B cell (primary cell): ENCODE data around the gene FBN2. TPM values are rescaled to one million over a fixed set of nuclear protein-coding genes. Genes with fewer than 3 reads are reported as not detected.

Experiments used
- ATAC-seq: fragments of 200-7000 bp; cut with Tn5 transposase; one replicate; pipeline ENCODE4 v1.10.0; 2021; ENCODE audit warnings: low read depth, mild to moderate bottlenecking, moderate number of reproducible peaks, moderate library complexity
- CTCF ChIA-PET: fragments of 350-600 bp; sonication (Branson Sonifier 250); formaldehyde crosslinking; loops from one replicate; lab custom pipeline; 2021; ENCODE audit warnings: antibody characterized with exemption, inconsistent platforms; lab: Charles Lee
- POLR2A ChIA-PET: fragments of 350-600 bp; sonication (Branson Sonifier 250); formaldehyde crosslinking; loops from one replicate; lab custom pipeline; 2021; ENCODE audit warnings: antibody characterized with exemption; lab: Charles Lee
- DNase-seq: peaks from one replicate; pipeline ENCODE4 v3.0.0; 2013
- H2AFZ ChIP-seq: 2 replicates; pipeline ENCODE4 v1.6.1; 2012; ENCODE audit warnings: mild to moderate bottlenecking, low read depth, low read length; ENCODE audit not compliant: insufficient read depth, poor library complexity, severe bottlenecking
- H3K27ac ChIP-seq, 2 donors: 1 replicate in 1 of 2; 2 replicates in 1 of 2; pipeline ENCODE4 v1.5.1; 2012 to 2013; ENCODE audit warnings: low read length in 2 of 2, mild to moderate bottlenecking in 2 of 2, moderate library complexity in 1 of 2
- H3K27me3 ChIP-seq, 4 experiments: fragments of 200-600 bp in 1 of 4; sonication (generic) in 1 of 4; replicated peaks in 1 of 4; 1 replicate in 2 of 4; 2 replicates in 2 of 4; pipeline versions ENCODE4 v1.6.1 to v1.7.0; 2013 to 2016; ENCODE audit warnings: low read length in 3 of 4, mild to moderate bottlenecking in 2 of 4, mixed read lengths in 1 of 4, moderate library complexity in 1 of 4; ENCODE audit not compliant: insufficient read depth in 4 of 4, control insufficient read depth in 3 of 4; ENCODE audit errors: control extremely low read depth in 1 of 4
- H3K36me3 ChIP-seq, 2 experiments: replicated peaks in 1 of 2; 1 replicate in 1 of 2; 2 replicates in 1 of 2; pipeline versions ENCODE4 v1.6.1 to v1.7.1; 2013; ENCODE audit warnings: low read length in 1 of 2; ENCODE audit not compliant: insufficient read depth in 2 of 2, control insufficient read depth in 1 of 2; ENCODE audit errors: control extremely low read depth in 1 of 2, extremely low read depth in 1 of 2
- H3K4me1 ChIP-seq, 2 donors: fragments of 200-600 bp in 1 of 2; sonication (generic) in 1 of 2; 1 replicate in 1 of 2; 2 replicates in 1 of 2; pipeline versions ENCODE4 v1.5.1 to v1.6.1; 2013 to 2017; ENCODE audit warnings: low read length in 2 of 2; ENCODE audit not compliant: control insufficient read depth in 2 of 2, insufficient read depth in 2 of 2
- H3K4me2 ChIP-seq: replicated peaks from 2 replicates; pipeline ENCODE3; 2012; ENCODE audit warnings: mild to moderate bottlenecking, low read depth, low read length; ENCODE audit not compliant: poor library complexity, severe bottlenecking
- H3K4me3 ChIP-seq, 5 experiments: fragments of 200-600 bp in 1 of 5; sonication (generic) in 1 of 5; 1 replicate in 3 of 5; 2 replicates in 2 of 5; pipeline versions ENCODE4 v1.5.1 to v1.7.0; 2011 to 2016; ENCODE audit warnings: low read length in 4 of 5, mild to moderate bottlenecking in 4 of 5, low read depth in 2 of 5, control low read depth in 1 of 5, moderate library complexity in 1 of 5; ENCODE audit not compliant: insufficient read depth in 1 of 5; ENCODE audit errors: control extremely low read depth in 1 of 5, extremely low read depth in 1 of 5
- H3K79me2 ChIP-seq: fragments of 200-600 bp; sonication (generic); one replicate; pipeline ENCODE4 v1.6.0; 2016; ENCODE audit warnings: low read length; ENCODE audit not compliant: control insufficient read depth, insufficient read depth
- H3K9ac ChIP-seq: fragments of 200-600 bp; sonication (generic); 2 replicates; pipeline ENCODE4 v1.6.1; 2017; ENCODE audit warnings: mild to moderate bottlenecking, low read length, moderate library complexity
- H3K9me3 ChIP-seq, 3 donors: one replicate each; pipeline versions ENCODE4 v1.6.1 to v1.7.1; 2013; ENCODE audit warnings: low read length in 2 of 3; ENCODE audit not compliant: control insufficient read depth in 2 of 3, insufficient read depth in 1 of 3; ENCODE audit errors: control extremely low read depth in 1 of 3
- H4K20me1 ChIP-seq: 2 replicates; pipeline ENCODE4 v1.6.0; 2012; ENCODE audit warnings: mild to moderate bottlenecking, low read length; ENCODE audit not compliant: insufficient read depth, control insufficient read depth, poor library complexity, severe bottlenecking
- H3K27ac Mint-ChIP-seq: one replicate; pipeline ENCODE4 v1.8.0; 2021; ENCODE audit warnings: mixed read lengths
- H3K27me3 Mint-ChIP-seq: one replicate; pipeline ENCODE4 v1.8.0; 2021; ENCODE audit warnings: mixed read lengths
- H3K4me1 Mint-ChIP-seq: one replicate; pipeline ENCODE4 v1.8.0; 2021; ENCODE audit warnings: mixed read lengths
- H3K4me3 Mint-ChIP-seq: one replicate; pipeline ENCODE4 v1.8.0; 2021; ENCODE audit warnings: mixed read lengths
- H3K9me3 Mint-ChIP-seq: one replicate; pipeline ENCODE4 v1.8.0; 2022; ENCODE audit warnings: mixed read lengths; ENCODE audit not compliant: insufficient read depth
- CTCF ChIP-seq: fragments of 200-600 bp; IDR thresholded peaks from one replicate; pipeline ENCODE4 v1.8.0; 2022; ENCODE audit warnings: antibody characterized with exemption, mild to moderate bottlenecking
- EZH2 ChIP-seq: IDR thresholded peaks from 2 replicates; pipeline ENCODE4 v1.6.1; 2012; ENCODE audit warnings: borderline replicate concordance, low read depth, mild to moderate bottlenecking, moderate library complexity, low read length; ENCODE audit not compliant: insufficient read depth, poor library complexity, severe bottlenecking
- WGBS: methylation state at CpG from one replicate; pipeline ENCODE4 v1.1.5; 2013; ENCODE audit warnings: missing lambda C conversion rate; ENCODE audit not compliant: insufficient coverage; 5-methylcytosine and 5-hydroxymethylcytosine counted together
- intact Hi-C: fragments of 100-400 bp; cut with micrococcal nuclease; formaldehyde crosslinking; loops from one replicate; pipeline ENCODE4 v1.10.0; 2022
- polyA plus RNA-seq: library from polyadenylated mRNA; depleted of rRNA; stranded (reverse); fragments of >200 nt; gene quantifications from 2 replicates; pipeline ENCODE4 v1.2.3, GENCODE V29; 2012
- total RNA-seq, 2 donors: library from RNA; stranded (reverse); fragments of 120-200 nt in 1 of 2; gene quantifications; 1 replicate in 1 of 2; 2 replicates in 1 of 2; pipeline versions ENCODE4 v1.2.3 to v1.2.4, GENCODE V29; 2013 to 2022

Gene FBN2
- total and polyA plus RNA-seq, 2 donors (not counting 1 experiment from before 2014, with no cell fraction given), result 0.03 TPM; not detected in 1

GRCh38 chr5:128340648-128341047 lies 197.4 kb downstream of the FBN2 start:
- WGBS, result 100% methylated on average over 2 of the region's 2 CpGs
- Mint-ChIP-seq H3K27me3 (no peaks in the 10 kb centered on the region), H3K27ac (no peak overlapping the region), H3K4me3 (no peak overlapping the region), H3K9me3 (no peaks in the 10 kb centered on the region), H3K4me1 (no peaks in the 10 kb centered on the region)
- DNase-seq (no peak), ATAC-seq (no peak)
- CTCF ChIA-PET, result no interaction called here
- H3K79me2 ChIP-seq, result no peaks in the 10 kb centered on the region
- no peak overlapping the region for H3K4me3 ChIP-seq
- H3K4me1 ChIP-seq, result no peaks in the 10 kb centered on the region
- peaks cover 0 to 6% (median 0%) of the 10 kb centered on the region in 3 donors for H3K9me3 ChIP-seq
- H3K36me3 ChIP-seq, result no peaks in the 10 kb centered on the region
- no peak overlapping the region for H3K9ac ChIP-seq
- intact Hi-C loops, result no loop called here
- no peaks in the 10 kb centered on the region for H4K20me1 ChIP-seq
- no peak overlapping the region for H3K4me2 ChIP-seq
- H2AFZ ChIP-seq, result no peak overlapping the region
- no peak for TF ChIP-seq EZH2
- no peak for TF ChIP-seq CTCF
- H3K27ac ChIP-seq, result no peak overlapping the region
- POLR2A ChIA-PET, result no interaction called here
- no peaks in the 10 kb centered on the region for H3K27me3 ChIP-seq

DNA sequence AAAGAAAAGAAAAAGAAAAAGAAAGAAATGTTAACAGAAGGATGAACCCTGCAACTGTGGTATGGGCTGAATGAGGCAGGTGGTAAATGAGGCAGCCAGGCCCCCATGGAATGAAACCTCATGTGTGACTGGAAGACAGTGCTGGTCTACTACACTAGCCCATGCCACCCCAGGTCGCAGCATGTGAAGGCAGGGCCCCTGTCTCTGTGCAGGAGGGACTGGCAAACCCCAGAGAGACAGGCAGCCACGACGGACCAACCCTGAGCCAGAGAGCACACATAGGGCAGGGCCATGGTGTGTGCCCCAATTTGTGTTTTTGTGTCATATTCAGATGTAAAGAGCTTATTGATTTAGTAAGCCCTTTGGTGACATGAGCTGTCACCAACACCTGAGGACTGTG lies 198.5 kb downstream of the FBN2 start:
- H3K27ac ChIP-seq, result no peak overlapping the region
- Mint-ChIP-seq H3K27ac (no peak overlapping the region), H3K4me3 (no peak overlapping the region), H3K4me1 (no peaks in the 10 kb centered on the region), H3K9me3 (no peaks in the 10 kb centered on the region), H3K27me3 (no peaks in the 10 kb centered on the region)
- H4K20me1 ChIP-seq, result no peaks in the 10 kb centered on the region
- no peaks in the 10 kb centered on the region for H3K79me2 ChIP-seq
- H3K36me3 ChIP-seq, result no peaks in the 10 kb centered on the region
- H3K4me2 ChIP-seq, result no peak overlapping the region
- ATAC-seq (no peak), DNase-seq (no peak)
- WGBS, result 81% methylated on average over 3 of the region's 3 CpGs
- intact Hi-C loops, result no loop called here
- H3K9ac ChIP-seq, result no peak overlapping the region
- H3K9me3 ChIP-seq, result peaks cover 0 to 3% (median 0%) of the 10 kb centered on the region in 3 donors
- H2AFZ ChIP-seq, result no peak overlapping the region
- ChIA-PET CTCF (no interaction called here), POLR2A (no interaction called here)
- H3K4me3 ChIP-seq, result no peak overlapping the region
- no peak for TF ChIP-seq EZH2
- TF ChIP-seq CTCF, result no peak
- no peaks in the 10 kb centered on the region for H3K27me3 ChIP-seq
- H3K4me1 ChIP-seq, result no peaks in the 10 kb centered on the region
